Endothelial cell of umbilical vein (primary cell): ENCODE measurements around the gene ADARB1.

Source experiments
- CTCF ChIP-seq, 2 donors: IDR thresholded peaks; 1 replicate in 1 of 2; 2 replicates in 1 of 2; pipeline ENCODE4 v1.5.1; 2011; ENCODE audit warnings: low read length in 2 of 2, mild to moderate bottlenecking in 2 of 2, moderate library complexity in 2 of 2, control low read depth in 1 of 2, inconsistent platforms in 1 of 2, low read depth in 1 of 2; ENCODE audit not compliant: insufficient read depth in 1 of 2; ENCODE audit errors: extremely low read depth in 1 of 2
- EZH2 ChIP-seq: IDR thresholded peaks from 2 replicates; pipeline ENCODE4 v1.6.1; 2012; ENCODE audit warnings: borderline replicate concordance, low read depth, mild to moderate bottlenecking, moderate library complexity, low read length, inconsistent platforms; ENCODE audit not compliant: severe bottlenecking
- FOS ChIP-seq: IDR thresholded peaks from 2 replicates; pipeline ENCODE4 v1.6.1; 2011; ENCODE audit warnings: mild to moderate bottlenecking, low read length, moderate library complexity, borderline replicate concordance; ENCODE audit not compliant: insufficient read depth
- GATA2 ChIP-seq: IDR thresholded peaks from 2 replicates; pipeline ENCODE4 v1.7.0; 2011; ENCODE audit warnings: low read depth, mild to moderate bottlenecking, moderate library complexity, mixed read lengths, low read length; ENCODE audit not compliant: insufficient read length, insufficient read depth
- JUN ChIP-seq: IDR thresholded peaks from 2 replicates; pipeline ENCODE4 v1.6.1; 2011; ENCODE audit warnings: borderline replicate concordance, low read depth; ENCODE audit not compliant: insufficient read length, insufficient read depth
- MYC ChIP-seq: IDR thresholded peaks from one replicate; pipeline ENCODE4 v1.6.1; 2011; ENCODE audit warnings: mild to moderate bottlenecking, low read depth, low read length
- POLR2A ChIP-seq: IDR thresholded peaks from 2 replicates; pipeline ENCODE4 v1.6.1; 2012; ENCODE audit warnings: low read depth, mild to moderate bottlenecking, control low read depth, low read length
- POLR2AphosphoS5 ChIP-seq: IDR thresholded peaks from 2 replicates; pipeline ENCODE4 v1.6.1; 2012; ENCODE audit warnings: low read depth, mild to moderate bottlenecking, control low read depth, low read length, moderate library complexity; ENCODE audit not compliant: insufficient read depth
- TF ChIP-seq, protein P1 (sequence below): IDR thresholded peaks from 2 replicates; pipeline ENCODE4 v1.6.1; 2011; ENCODE audit not compliant: insufficient read depth, insufficient read length

DNA sequence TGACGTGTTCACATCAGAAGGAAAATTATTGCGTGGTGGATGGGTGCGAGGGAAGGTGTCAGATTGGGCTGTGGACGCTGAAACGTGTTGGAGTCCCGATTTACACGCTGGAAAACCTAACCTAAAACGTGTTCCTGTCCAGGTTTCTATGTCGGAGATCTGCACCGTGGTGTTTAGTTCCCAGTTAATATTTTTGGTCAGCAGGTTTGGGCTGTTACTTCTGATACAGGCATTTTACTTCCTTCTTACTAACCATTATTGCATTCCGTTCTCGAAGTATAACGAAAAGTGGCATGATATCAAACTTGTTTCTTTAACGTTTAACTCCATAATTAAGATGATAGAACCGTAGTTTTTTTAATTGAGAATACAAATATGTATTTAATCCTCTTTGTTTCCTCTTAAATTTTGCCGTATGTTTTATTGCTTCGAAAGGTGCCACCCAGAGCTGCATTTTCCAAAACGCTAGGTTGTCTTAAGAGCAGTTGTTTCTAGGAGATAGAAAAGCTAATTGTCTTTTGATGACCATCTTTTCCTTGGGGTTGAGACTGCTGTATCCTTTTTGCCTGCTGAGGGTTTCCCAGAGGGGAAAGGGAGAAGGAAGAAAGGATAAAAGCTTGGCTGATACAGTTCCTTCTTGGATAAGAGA lies 1.3 kb downstream of the ADARB1 start:
- TF ChIP-seq POLR2AphosphoS5 (no peak), CTCF (IDR thresholded peaks at IDR 0.05; ENCODE audit: extremely low read depth in 1 of 2, insufficient read depth in 1 of 2, low read depth in 1 of 2, low read length in 2 of 2) (no peak), POLR2A (no peak), FOS (no peak), JUN (no peak), EZH2 (no peak), GATA2 (no peak), MYC (no peak)
- TF ChIP-seq, protein P1, sequence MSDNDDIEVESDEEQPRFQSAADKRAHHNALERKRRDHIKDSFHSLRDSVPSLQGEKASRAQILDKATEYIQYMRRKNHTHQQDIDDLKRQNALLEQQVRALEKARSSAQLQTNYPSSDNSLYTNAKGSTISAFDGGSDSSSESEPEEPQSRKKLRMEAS: no peak
